ENCODE results near the gene HLA-DPB1.

DNA sequence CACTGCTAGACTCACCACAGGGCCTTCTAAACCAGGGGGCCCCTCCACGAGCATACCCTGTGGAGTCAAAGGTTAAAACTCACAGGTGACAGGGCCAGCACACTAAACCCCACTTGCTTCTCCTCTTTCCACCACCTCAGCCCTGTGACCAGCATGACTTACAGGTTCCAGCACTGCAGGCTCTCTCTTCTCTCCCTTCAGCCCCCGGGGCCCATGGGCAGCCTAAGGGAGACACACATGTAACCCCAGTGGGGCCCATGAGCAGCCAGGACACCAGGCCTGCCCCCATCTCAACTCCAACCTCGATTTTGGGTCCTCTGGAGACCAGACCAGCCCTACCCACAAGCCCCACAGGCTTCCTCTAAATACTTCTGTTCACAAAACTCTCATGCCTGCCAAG lies 28.0 kb downstream of the HLA-DPB1 start:
- TF ChIP-seq, protein P1, sequence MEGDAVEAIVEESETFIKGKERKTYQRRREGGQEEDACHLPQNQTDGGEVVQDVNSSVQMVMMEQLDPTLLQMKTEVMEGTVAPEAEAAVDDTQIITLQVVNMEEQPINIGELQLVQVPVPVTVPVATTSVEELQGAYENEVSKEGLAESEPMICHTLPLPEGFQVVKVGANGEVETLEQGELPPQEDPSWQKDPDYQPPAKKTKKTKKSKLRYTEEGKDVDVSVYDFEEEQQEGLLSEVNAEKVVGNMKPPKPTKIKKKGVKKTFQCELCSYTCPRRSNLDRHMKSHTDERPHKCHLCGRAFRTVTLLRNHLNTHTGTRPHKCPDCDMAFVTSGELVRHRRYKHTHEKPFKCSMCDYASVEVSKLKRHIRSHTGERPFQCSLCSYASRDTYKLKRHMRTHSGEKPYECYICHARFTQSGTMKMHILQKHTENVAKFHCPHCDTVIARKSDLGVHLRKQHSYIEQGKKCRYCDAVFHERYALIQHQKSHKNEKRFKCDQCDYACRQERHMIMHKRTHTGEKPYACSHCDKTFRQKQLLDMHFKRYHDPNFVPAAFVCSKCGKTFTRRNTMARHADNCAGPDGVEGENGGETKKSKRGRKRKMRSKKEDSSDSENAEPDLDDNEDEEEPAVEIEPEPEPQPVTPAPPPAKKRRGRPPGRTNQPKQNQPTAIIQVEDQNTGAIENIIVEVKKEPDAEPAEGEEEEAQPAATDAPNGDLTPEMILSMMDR (IDR thresholded peaks at IDR 0.05) = no peak
- TF ChIP-seq ZFX (IDR thresholded peaks at IDR 0.05; ENCODE audit: borderline replicate concordance) = no peak
